H1 (cell line): ENCODE measurements around the gene ADAM23. TPM values are rescaled to one million over a fixed set of nuclear protein-coding genes. Genes with fewer than 3 reads are reported as not detected.

ENCODE experiments used
- CTCF ChIA-PET: fragments of 300-600 bp; sonication (Branson Sonifier 250); formaldehyde crosslinking; loops from one replicate; lab custom pipeline; 2021; ENCODE audit not compliant: partially characterized antibody; lab: Charles Lee
- POLR2A ChIA-PET: fragments of 300-600 bp; sonication (Branson Sonifier 250); formaldehyde crosslinking; loops from one replicate; lab custom pipeline; 2021; ENCODE audit warnings: inconsistent platforms; ENCODE audit not compliant: partially characterized antibody; lab: Charles Lee
- DNase-seq, 2 experiments: peaks; one replicate each; pipeline versions ENCODE4 v3.0.0 to v3.0.0-alpha.2; 2010 to 2022; ENCODE audit warnings: low spot score in 2 of 2, low read depth in 1 of 2, mixed read lengths in 1 of 2
- FAIRE-seq: peaks from 2 replicates; lab custom pipeline; 2011; peaks lifted over from hg19 to GRCh38; lab: Jason Lieb, UNC
- H2AFZ ChIP-seq: 2 replicates; pipeline ENCODE4 v1.8.1; 2012; ENCODE audit warnings: low read length, inconsistent platforms
- H2AK5ac ChIP-seq: 2 replicates; pipeline ENCODE4 v1.6.1; 2013; ENCODE audit warnings: low read depth, low read length
- H2BK120ac ChIP-seq: replicated peaks from 2 replicates; pipeline ENCODE3; 2013; ENCODE audit warnings: low read depth, low read length, inconsistent platforms
- H2BK12ac ChIP-seq: 2 replicates; pipeline ENCODE4 v1.6.1; 2013; ENCODE audit warnings: low read depth, low read length
- H2BK15ac ChIP-seq: 2 replicates; pipeline ENCODE4 v1.6.1; 2013; ENCODE audit warnings: low read length
- H2BK20ac ChIP-seq: 2 replicates; pipeline ENCODE4 v1.6.1; 2013; ENCODE audit warnings: low read length
- H2BK5ac ChIP-seq: 2 replicates; pipeline ENCODE4 v1.6.1; 2013; ENCODE audit warnings: low read depth, low read length
- H3K14ac ChIP-seq: 2 replicates; pipeline ENCODE4 v1.6.1; 2013; ENCODE audit warnings: inconsistent platforms; ENCODE audit not compliant: insufficient read length
- H3K18ac ChIP-seq: 2 replicates; pipeline ENCODE4 v1.6.1; 2013; ENCODE audit warnings: low read length; ENCODE audit errors: extremely low read depth
- H3K23ac ChIP-seq: 2 replicates; pipeline ENCODE4 v1.6.1; 2013; ENCODE audit warnings: inconsistent platforms; ENCODE audit not compliant: insufficient read length
- H3K23me2 ChIP-seq: 2 replicates; pipeline ENCODE4 v1.6.1; 2013; ENCODE audit warnings: low read depth, low read length
- H3K27ac ChIP-seq: 2 replicates; pipeline ENCODE4 v1.6.1; 2011; ENCODE audit warnings: low read depth, low read length, inconsistent platforms
- H3K27me3 ChIP-seq, 4 experiments: replicated peaks in 1 of 4; 1 replicate in 1 of 4; 2 replicates in 3 of 4; pipeline versions ENCODE4 v1.6.1 to v1.8.1; 2011 to 2013; ENCODE audit warnings: low read length in 3 of 4, mild to moderate bottlenecking in 3 of 4, inconsistent platforms in 2 of 4, mixed read lengths in 2 of 4, moderate library complexity in 1 of 4; ENCODE audit not compliant: control insufficient read depth in 3 of 4, insufficient read depth in 3 of 4; ENCODE audit errors: extremely low read depth in 1 of 4
- H3K36me3 ChIP-seq, 4 experiments: 2 replicates each; pipeline versions ENCODE4 v1.6.1 to v1.8.1; 2011 to 2013; ENCODE audit warnings: mild to moderate bottlenecking in 4 of 4, low read length in 3 of 4, moderate library complexity in 2 of 4, control low read depth in 1 of 4, inconsistent platforms in 1 of 4; ENCODE audit not compliant: insufficient read depth in 4 of 4, control insufficient read depth in 2 of 4
- H3K4ac ChIP-seq: replicated peaks from 2 replicates; pipeline ENCODE3; 2013; ENCODE audit warnings: low read length, low read depth, mixed read lengths, inconsistent platforms; ENCODE audit not compliant: insufficient read length
- H3K4me1 ChIP-seq, 4 experiments: replicated peaks in 1 of 4; 1 replicate in 1 of 4; 2 replicates in 3 of 4; pipeline versions ENCODE4 v1.6.1 to v1.8.1; 2011 to 2013; ENCODE audit warnings: low read length in 3 of 4, inconsistent platforms in 2 of 4, mixed read lengths in 1 of 4; ENCODE audit not compliant: insufficient read depth in 4 of 4, control insufficient read depth in 3 of 4
- H3K4me2 ChIP-seq, 2 experiments: 2 replicates each; pipeline versions ENCODE4 v1.6.1 to v1.8.1; 2011 to 2013; ENCODE audit warnings: low read depth in 2 of 2, low read length in 2 of 2, control low read depth in 1 of 2, inconsistent platforms in 1 of 2, mild to moderate bottlenecking in 1 of 2; ENCODE audit not compliant: insufficient read depth in 1 of 2
- H3K4me3 ChIP-seq, 4 experiments: fragments of 200-600, 300-600 bp in 1 of 4; sonication (generic), shearing (Covaris generic), sonication (Bioruptor Twin) in 1 of 4; 2 replicates each; pipeline versions ENCODE4 v1.5.1 to v1.8.1; 2011 to 2016; ENCODE audit warnings: low read length in 4 of 4, low read depth in 3 of 4, control low read depth in 2 of 4, inconsistent platforms in 2 of 4, mild to moderate bottlenecking in 2 of 4, mixed read lengths in 1 of 4, moderate library complexity in 1 of 4; ENCODE audit not compliant: insufficient read depth in 2 of 4; ENCODE audit errors: extremely low read depth in 1 of 4
- H3K56ac ChIP-seq: replicated peaks from 2 replicates; pipeline ENCODE3; 2013; ENCODE audit warnings: low read depth, mild to moderate bottlenecking, mixed read lengths, low read length, inconsistent platforms; ENCODE audit not compliant: insufficient read length
- H3K79me1 ChIP-seq: 2 replicates; pipeline ENCODE4 v1.6.1; 2013; ENCODE audit warnings: low read depth, low read length, control low read depth
- H3K79me2 ChIP-seq, 2 experiments: 2 replicates each; pipeline versions ENCODE4 v1.6.1 to v1.8.1; 2012 to 2013; ENCODE audit warnings: low read length in 2 of 2, mild to moderate bottlenecking in 2 of 2, inconsistent platforms in 1 of 2; ENCODE audit not compliant: insufficient read depth in 2 of 2, control insufficient read depth in 1 of 2
- H3K9ac ChIP-seq, 4 experiments: replicated peaks in 1 of 4; 1 replicate in 1 of 4; 2 replicates in 3 of 4; pipeline versions ENCODE4 v1.6.1 to v1.8.1; 2011 to 2013; ENCODE audit warnings: low read depth in 3 of 4, low read length in 3 of 4, control low read depth in 2 of 4, mild to moderate bottlenecking in 2 of 4, moderate library complexity in 2 of 4, inconsistent platforms in 1 of 4; ENCODE audit errors: extremely low read depth in 1 of 4
- H3K9me3 ChIP-seq, 2 experiments: 2 replicates each; pipeline versions ENCODE4 v1.6.1 to v1.8.1; 2012 to 2013; ENCODE audit warnings: mild to moderate bottlenecking in 2 of 2, moderate library complexity in 2 of 2, control low read depth in 1 of 2, inconsistent platforms in 1 of 2, low read depth in 1 of 2, low read length in 1 of 2, mixed read lengths in 1 of 2; ENCODE audit not compliant: insufficient read depth in 2 of 2
- H4K20me1 ChIP-seq, 2 experiments: replicated peaks in 1 of 2; 2 replicates each; pipeline versions ENCODE3 to v1.8.1; 2011 to 2013; ENCODE audit warnings: inconsistent platforms in 2 of 2, low read length in 2 of 2, mild to moderate bottlenecking in 1 of 2; ENCODE audit not compliant: insufficient read depth in 2 of 2, control insufficient read depth in 1 of 2
- H4K5ac ChIP-seq: 2 replicates; pipeline ENCODE4 v1.6.1; 2013; ENCODE audit warnings: low read length, low read depth, mixed read lengths, inconsistent platforms; ENCODE audit not compliant: insufficient read length
- H4K8ac ChIP-seq: 2 replicates; pipeline ENCODE4 v1.8.0; 2013; ENCODE audit warnings: mild to moderate bottlenecking, moderate library complexity, low read length, inconsistent platforms; ENCODE audit not compliant: insufficient read depth; ENCODE audit errors: extremely low read depth
- H4K91ac ChIP-seq: replicated peaks from 2 replicates; pipeline ENCODE3; 2013; ENCODE audit warnings: low read length, mixed read lengths, inconsistent platforms; ENCODE audit not compliant: insufficient read length
- CBX5 ChIP-seq: fragments of 300-800, 300-1000 bp; sonication (generic); IDR thresholded peaks from 2 replicates; pipeline ENCODE4 v1.7.1; 2016; ENCODE audit warnings: antibody characterized with exemption, low read length, low read depth
- WGBS, 2 experiments: shearing (Covaris generic) in 1 of 2; methylation state at CpG; one replicate each; pipeline versions ENCODE4 v1.1.6 to v1.1.7; 2013 to 2015; ENCODE audit warnings: low lambda C conversion rate in 2 of 2, mixed read lengths in 2 of 2, inconsistent platforms in 1 of 2, low coverage in 1 of 2, missing lambda C conversion rate in 1 of 2; ENCODE audit not compliant: insufficient replicate concordance in 2 of 2, insufficient coverage in 1 of 2, insufficient read length in 1 of 2; ENCODE audit errors: extremely low coverage in 1 of 2, missing lambda C conversion rate in 1 of 2; 5-methylcytosine and 5-hydroxymethylcytosine counted together
- polyA plus RNA-seq, 7 experiments: library from polyadenylated mRNA; depleted of rRNA in 3 of 7; stranded (reverse) in 5 of 7; unstranded in 2 of 7; fragments of >200 nt in 5 of 7; fragments of 200-250 nt in 2 of 7; gene quantifications; 1 replicate in 5 of 7; 2 replicates in 1 of 7; 4 replicates in 1 of 7; pipeline versions ENCODE4 v1.2.1 to v1.2.3, GENCODE V29; 2011 to 2013; ENCODE audit warnings: missing spikeins in 2 of 7, mixed read lengths in 2 of 7
- total RNA-seq: library from RNA; stranded (reverse); fragmentation: NEBNext Ultra II Directional; extraction: Animal tissue kit (Norgen Biotek cat#: 25700); gene quantifications from 2 replicates; pipeline ENCODE4 v1.2.1, GENCODE V29; 2021

Gene ADAM23
- total and polyA plus RNA-seq, 2 of the 8 experiments (the other 6 are each of a cell fraction or from before 2014, with no cell fraction given), result 9.9 to 20.8 TPM

DNA sequence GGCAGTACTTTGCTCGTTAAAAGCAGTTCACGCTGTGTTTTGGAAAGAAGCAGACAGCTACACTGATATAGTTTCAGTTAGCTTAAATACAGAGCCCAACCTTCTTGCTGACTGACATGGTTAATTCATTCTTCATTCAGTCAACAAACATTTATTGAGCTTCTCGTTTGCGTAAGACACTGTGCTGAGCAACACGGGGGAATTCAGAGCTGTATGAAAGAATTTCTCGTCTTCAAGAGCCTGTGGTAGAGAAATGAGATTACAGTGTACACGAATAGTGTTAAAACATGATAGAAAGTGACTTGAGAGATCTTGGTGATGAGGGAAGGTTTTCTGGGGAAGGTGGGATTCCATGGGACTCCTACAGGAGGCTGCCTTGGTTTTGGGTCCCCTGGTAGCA lies 44.7 kb downstream of the ADAM23 start:
- no peak for TF ChIP-seq CBX5
- Histone ChIP-seq H4K20me1 (no peaks in the 10 kb centered on the region), H2BK15ac (no peak overlapping the region), H3K79me2 (no peaks in the 10 kb centered on the region), H2AFZ (no peak overlapping the region), H2AK5ac (no peak overlapping the region), H3K56ac (no peak overlapping the region), H4K91ac (no peak overlapping the region), H3K27ac (no peak overlapping the region), H3K9me3 (peaks cover 0 to 7% of the 10 kb centered on the region in 2 experiments; a peak in 2 of 4 replicates), H3K79me1 (no peaks in the 10 kb centered on the region), H2BK120ac (no peak overlapping the region), H3K23ac (no peak overlapping the region), H3K27me3 (0 out of 7 replicates have a peak, but pooled peaks cover 0 to 2% (median 0%) of the 10 kb centered on the region in 4 experiments), H3K36me3 (no peaks in the 10 kb centered on the region; a peak in 3 of 8 replicates), H3K9ac (no peak overlapping the region), H2BK5ac (no peak overlapping the region), H3K4me1 (no peaks in the 10 kb centered on the region), H3K4me2 (no peak overlapping the region), H2BK12ac (no peak overlapping the region), H3K14ac (no peak overlapping the region), H3K23me2 (no peaks in the 10 kb centered on the region; the same call in 1 of the 2 replicates), H4K8ac (no peak overlapping the region), H3K18ac (no peak overlapping the region), H3K4me3 (no peak overlapping the region), H2BK20ac (no peak overlapping the region), H4K5ac (no peak overlapping the region), H3K4ac (no peak overlapping the region)
- no peak for FAIRE-seq
- WGBS, 2 experiments, result 94% methylated on average over 7 of the region's 7 CpGs; no CpG with 5 or more reads in 1 of the 2 experiments
- CTCF ChIA-PET, result interaction anchor here (1.1 to 1.6 kb wide), 4 partner anchors 31 to 96 kb away, joined by 3 to 7 read pairs (median 4); no protein-coding TSS in a partner anchor
- no peak for DNase-seq
- POLR2A ChIA-PET, result interaction anchor here (0.7 kb wide), 1 partner anchor 42 kb away, joined by 3 read pairs; no protein-coding TSS in a partner anchor
